Ascending aorta (tissue), 2 donors: ENCODE results near the gene YKT6. TPM values are rescaled to one million over a fixed set of nuclear protein-coding genes. Genes with fewer than 3 reads are reported as not detected.

Source experiments
- DNase-seq, 2 donors: peaks; one replicate each; pipeline ENCODE4 v3.0.0-alpha.2; 2019; ENCODE audit warnings: low spot score in 2 of 2
- H3K27ac ChIP-seq, 2 donors: fragments of 200-600 bp; sonication (generic); one replicate each; pipeline ENCODE4 v1.5.1; 2016 to 2017; ENCODE audit warnings: mild to moderate bottlenecking in 1 of 2
- H3K27me3 ChIP-seq: fragments of 200-600 bp; sonication (generic); one replicate; pipeline ENCODE4 v1.5.1; 2017
- H3K36me3 ChIP-seq, 2 donors: fragments of 200-600 bp; sonication (generic); one replicate each; pipeline ENCODE4 v1.5.1; 2016
- H3K4me1 ChIP-seq, 2 donors: fragments of 200-600 bp; sonication (generic); one replicate each; pipeline ENCODE4 v1.5.1; 2016 to 2017; ENCODE audit warnings: mild to moderate bottlenecking in 1 of 2
- H3K4me3 ChIP-seq, 2 donors: fragments of 200-600 bp; sonication (generic); one replicate each; pipeline ENCODE4 v1.5.1; 2016 to 2017; ENCODE audit warnings: mild to moderate bottlenecking in 1 of 2
- H3K9me3 ChIP-seq, 2 donors: fragments of 200-600 bp; sonication (generic); one replicate each; pipeline ENCODE4 v1.5.1; 2016
- CTCF ChIP-seq, 3 experiments: fragments of 200-600 bp in 2 of 3; fragments of 450-650 bp in 1 of 3; sonication (generic) in 2 of 3; IDR thresholded peaks; one replicate each; pipeline ENCODE4 v1.5.1; 2016 to 2019; ENCODE audit warnings: antibody characterized with exemption in 3 of 3, mild to moderate bottlenecking in 1 of 3, moderate library complexity in 1 of 3
- intact Hi-C: fragments of 100-400 bp; cut with DNase I; formaldehyde crosslinking; loops from one replicate; pipeline ENCODE4 v1.15.1; 2023
- total RNA-seq: library from RNA; depleted of rRNA; stranded (reverse); fragments of >200 nt; gene quantifications from one replicate; pipeline ENCODE4 v1.1.0, GENCODE V29; 2016

The YKT6 gene
- total RNA-seq, 1 donor from 2014 or later, result 40.1 TPM

- Histone ChIP-seq H3K27me3 (no peaks in the 10 kb centered on the region), H3K36me3 (peaks cover 52 to 60% of the 10 kb centered on the region in 2 donors), H3K4me1 (no peaks in the 10 kb centered on the region), H3K27ac (no peak overlapping the region), H3K4me3 (no peak overlapping the region), H3K9me3 (no peaks in the 10 kb centered on the region)
- no peak for TF ChIP-seq CTCF (IDR thresholded peaks at IDR 0.05)
- DNase-seq, result no peak
- intact Hi-C loops, result no loop called here
Measured at GRCh38 chr7:44212581-44213184, 11.9 kb downstream of the YKT6 start.

- Histone ChIP-seq H3K9me3 (no peaks in the 10 kb centered on the region), H3K4me3 (no peak overlapping the region), H3K27me3 (no peaks in the 10 kb centered on the region), H3K36me3 (peaks cover 46 to 53% of the 10 kb centered on the region in 2 donors), H3K4me1 (no peaks in the 10 kb centered on the region), H3K27ac (no peak overlapping the region)
- DNase-seq, result no peak
- TF ChIP-seq CTCF (IDR thresholded peaks at IDR 0.05), result no peak
- intact Hi-C loops, result no loop called here
Measured at GRCh38 chr7:44213206-44213876, 12.6 kb downstream of the YKT6 start.

GRCh38 chr7:44213877-44214388 lies 13.2 kb downstream of the YKT6 start:
- H3K27me3 ChIP-seq, result no peaks in the 10 kb centered on the region
- no peak overlapping the region for H3K4me3 ChIP-seq
- H3K27ac ChIP-seq, result no peak overlapping the region
- no peaks in the 10 kb centered on the region for H3K4me1 ChIP-seq
- DNase-seq, result no peak
- peaks cover 40 to 47% of the 10 kb centered on the region in 2 donors for H3K36me3 ChIP-seq
- TF ChIP-seq CTCF (IDR thresholded peaks at IDR 0.05), result no peak
- intact Hi-C loops, result no loop called here
- H3K9me3 ChIP-seq, result no peaks in the 10 kb centered on the region

GRCh38 chr7:44215531-44215930 lies 14.8 kb downstream of the YKT6 start:
- no peak for DNase-seq
- Histone ChIP-seq H3K4me1 (no peaks in the 10 kb centered on the region), H3K36me3 (peaks cover 24 to 33% of the 10 kb centered on the region in 2 donors), H3K27me3 (no peaks in the 10 kb centered on the region), H3K4me3 (no peak overlapping the region), H3K9me3 (no peaks in the 10 kb centered on the region), H3K27ac (no peak overlapping the region)
- TF ChIP-seq CTCF (IDR thresholded peaks at IDR 0.05), result no peak
- intact Hi-C loops, result no loop called here

GRCh38 chr7:44216019-44216418 lies 15.2 kb downstream of the YKT6 start:
- no peaks in the 10 kb centered on the region for H3K27me3 ChIP-seq
- intact Hi-C loops, result no loop called here
- H3K36me3 ChIP-seq, result peaks cover 19 to 29% of the 10 kb centered on the region in 2 donors
- TF ChIP-seq CTCF (IDR thresholded peaks at IDR 0.05), result no peak
- H3K9me3 ChIP-seq, result no peaks in the 10 kb centered on the region
- no peak overlapping the region for H3K4me3 ChIP-seq
- no peak overlapping the region for H3K27ac ChIP-seq
- no peak for DNase-seq
- no peaks in the 10 kb centered on the region for H3K4me1 ChIP-seq
